GM18909 (cell line): ENCODE results near the gene SLC49A3.
"Not testable (repeated sequence)": the region's sequence is repeated elsewhere in the genome, so short reads cannot be mapped to it uniquely, and the experiment has no call there.

Experiments used
- ATAC-seq: cut with Tn5 transposase; IDR thresholded peaks from one replicate; pipeline ENCODE4 v1.9.1; 2021; ENCODE audit warnings: mild to moderate bottlenecking; ENCODE audit not compliant: unreplicated experiment, poor library complexity

The SLC49A3 gene

GRCh38 chr4:688854-689681 is at the start of gene SLC49A3:
SLC49A3 (minus strand) TSS chr4:689151; CDS start chr4:689127, 24 bp downstream.
- no peak for ATAC-seq

GRCh38 chr4:736561-736960 is 47.6 kb upstream of the SLC49A3 start:
- ATAC-seq = not testable (repeated sequence)

- no peak for ATAC-seq
These were observed 46.6 kb upstream of the SLC49A3 start for GRCh38 chr4:735583-735982.

GRCh38 chr4:734951-735350 is 46.0 kb upstream of the SLC49A3 start:
- ATAC-seq = no peak

GRCh38 chr4:734075-734474 is 45.1 kb upstream of the SLC49A3 start:
- ATAC-seq = no peak

- no peak for ATAC-seq
These were observed 44.7 kb upstream of the SLC49A3 start for GRCh38 chr4:733631-733980.

GRCh38 chr4:732911-733630 is 44.1 kb upstream of the SLC49A3 start:
- no peak for ATAC-seq

- ATAC-seq = no peak
These were observed 43.5 kb upstream of the SLC49A3 start for GRCh38 chr4:732486-732885.

GRCh38 chr4:731954-732353 is 43.0 kb upstream of the SLC49A3 start:
- not testable (repeated sequence) for ATAC-seq

- ATAC-seq = not testable (repeated sequence)
These were observed 42.3 kb upstream of the SLC49A3 start for GRCh38 chr4:730946-731904.

- no peak for ATAC-seq
These were observed 41.6 kb upstream of the SLC49A3 start for GRCh38 chr4:730511-730910.

GRCh38 chr4:729336-730315 is 40.7 kb upstream of the SLC49A3 start:
- ATAC-seq = no peak

GRCh38 chr4:727576-727975 is 38.6 kb upstream of the SLC49A3 start:
- ATAC-seq = no peak

- ATAC-seq = no peak
These were observed 37.9 kb upstream of the SLC49A3 start for GRCh38 chr4:726838-727237.

GRCh38 chr4:726235-726787 is 37.4 kb upstream of the SLC49A3 start:
- ATAC-seq = no peak

GRCh38 chr4:725391-726234 is 36.7 kb upstream of the SLC49A3 start:
- ATAC-seq = no peak

GRCh38 chr4:723751-724530 is 35.0 kb upstream of the SLC49A3 start:
- no peak for ATAC-seq
